ENCODE measurements around the gene TMEFF2. TPM values are rescaled to one million over a fixed set of nuclear protein-coding genes. Genes with fewer than 3 reads are reported as not detected.

TMEFF2 gene
- total and polyA plus RNA-seq, 10 donors, result not detected

DNA sequence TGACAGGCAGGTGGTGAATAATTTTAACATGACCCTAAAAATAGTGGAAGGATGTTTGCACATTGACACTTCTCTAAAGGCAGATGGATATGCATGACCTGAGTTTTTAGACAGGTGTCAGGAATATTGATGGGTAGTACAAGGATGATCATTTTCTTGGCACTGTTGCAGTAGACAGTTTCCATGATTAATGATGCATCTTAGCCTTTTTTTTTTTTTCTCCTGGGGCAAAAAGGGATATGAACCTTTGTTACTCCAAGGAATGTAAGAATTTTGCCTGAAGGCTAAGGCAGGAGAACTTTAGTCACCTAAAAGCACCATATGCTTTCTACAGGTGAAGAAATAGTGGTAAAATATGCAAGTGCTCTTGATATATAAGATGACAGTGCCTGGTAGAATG is 211.5 kb downstream of the TMEFF2 start:
- H3K27ac ChIP-seq, result no peak overlapping the region
- TF ChIP-seq, protein P1, sequence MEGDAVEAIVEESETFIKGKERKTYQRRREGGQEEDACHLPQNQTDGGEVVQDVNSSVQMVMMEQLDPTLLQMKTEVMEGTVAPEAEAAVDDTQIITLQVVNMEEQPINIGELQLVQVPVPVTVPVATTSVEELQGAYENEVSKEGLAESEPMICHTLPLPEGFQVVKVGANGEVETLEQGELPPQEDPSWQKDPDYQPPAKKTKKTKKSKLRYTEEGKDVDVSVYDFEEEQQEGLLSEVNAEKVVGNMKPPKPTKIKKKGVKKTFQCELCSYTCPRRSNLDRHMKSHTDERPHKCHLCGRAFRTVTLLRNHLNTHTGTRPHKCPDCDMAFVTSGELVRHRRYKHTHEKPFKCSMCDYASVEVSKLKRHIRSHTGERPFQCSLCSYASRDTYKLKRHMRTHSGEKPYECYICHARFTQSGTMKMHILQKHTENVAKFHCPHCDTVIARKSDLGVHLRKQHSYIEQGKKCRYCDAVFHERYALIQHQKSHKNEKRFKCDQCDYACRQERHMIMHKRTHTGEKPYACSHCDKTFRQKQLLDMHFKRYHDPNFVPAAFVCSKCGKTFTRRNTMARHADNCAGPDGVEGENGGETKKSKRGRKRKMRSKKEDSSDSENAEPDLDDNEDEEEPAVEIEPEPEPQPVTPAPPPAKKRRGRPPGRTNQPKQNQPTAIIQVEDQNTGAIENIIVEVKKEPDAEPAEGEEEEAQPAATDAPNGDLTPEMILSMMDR (IDR thresholded peaks at IDR 0.05 in 8 of 11, conservative IDR thresholded peaks at IDR 0.05 in 3 of 11), result no peak
- TF ChIP-seq POLR2A (IDR thresholded peaks at IDR 0.05) (no peak), POLR2AphosphoS5 (IDR thresholded peaks at IDR 0.05) (no peak)
- no peak for DNase-seq
- H3K36me3 ChIP-seq, result no peaks in the 10 kb centered on the region
- no peaks in the 10 kb centered on the region for H3K9me3 ChIP-seq
- H3K4me1 ChIP-seq, result no peaks in the 10 kb centered on the region
- no peaks in the 10 kb centered on the region for H3K27me3 ChIP-seq (replicated peaks in 1 of 7)
- intact Hi-C loops (cut with DNase I; ENCODE audit: low total_unique reads), result no loop called here
- no peak overlapping the region for H3K4me3 ChIP-seq

DNA sequence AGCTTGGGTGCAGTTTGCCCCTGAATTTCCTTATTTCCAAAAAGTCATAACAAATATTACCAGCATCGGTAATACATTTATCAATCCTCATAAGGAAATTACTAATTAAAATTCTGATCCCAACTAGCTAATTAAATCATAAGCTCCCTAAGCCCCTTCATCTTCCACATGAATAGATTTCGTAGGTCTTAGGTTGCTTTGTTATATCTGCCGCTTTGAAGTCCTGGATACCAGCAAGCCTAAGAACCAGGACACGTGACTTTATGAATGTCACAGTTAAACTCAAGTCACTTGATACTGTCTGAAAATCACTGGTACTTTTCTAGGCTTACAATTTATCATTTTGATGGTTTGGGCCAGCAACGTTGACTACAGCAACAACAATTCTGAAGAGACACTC is 213.0 kb downstream of the TMEFF2 start:
- H3K36me3 ChIP-seq, result no peaks in the 10 kb centered on the region

DNA sequence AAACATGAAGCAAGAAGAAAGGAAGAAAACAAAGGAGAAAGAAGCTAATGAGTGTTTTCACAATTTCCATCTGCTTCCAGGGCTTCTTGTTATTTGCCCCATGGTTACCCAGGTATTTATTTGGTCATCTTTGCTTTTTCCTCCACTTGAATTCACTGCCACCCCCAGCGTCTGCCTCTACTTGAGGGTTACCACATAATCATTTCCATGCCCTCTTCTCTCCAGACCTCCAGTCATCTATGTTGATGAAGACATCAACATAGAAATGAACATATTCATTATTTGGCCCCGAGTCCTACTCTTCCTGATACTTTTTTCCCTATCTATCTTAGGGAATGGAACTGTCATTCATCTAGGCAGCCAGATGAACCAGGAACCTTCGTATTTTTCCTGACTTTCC is 214.2 kb downstream of the TMEFF2 start:
- TF ChIP-seq POLR2AphosphoS5 (IDR thresholded peaks at IDR 0.05) (no peak), POLR2A (IDR thresholded peaks at IDR 0.05) (no peak)
- TF ChIP-seq, protein P1 (IDR thresholded peaks at IDR 0.05 in 8 of 11, conservative IDR thresholded peaks at IDR 0.05 in 3 of 11), result no peak
- intact Hi-C loops (cut with DNase I; ENCODE audit: low total_unique reads), result no loop called here
- H3K4me1 ChIP-seq, result no peaks in the 10 kb centered on the region
- WGBS, 5 donors, result 74 to 93% (median 86%) methylated on average over 3 of the region's 3 CpGs
- no peak overlapping the region for H3K27ac ChIP-seq
- H3K4me3 ChIP-seq, result no peak overlapping the region
- DNase-seq, result no peak
- no peaks in the 10 kb centered on the region for H3K36me3 ChIP-seq
- H3K27me3 ChIP-seq (replicated peaks in 1 of 7), result no peaks in the 10 kb centered on the region
- H3K9me3 ChIP-seq, result no peaks in the 10 kb centered on the region

More for the DNA sequence above, 213.0 kb downstream of the TMEFF2 start:
- H3K4me3 ChIP-seq, result no peak overlapping the region
- H3K27ac ChIP-seq, result no peak overlapping the region
- no peaks in the 10 kb centered on the region for H3K4me1 ChIP-seq
- intact Hi-C loops (cut with DNase I; ENCODE audit: low total_unique reads), result no loop called here
- TF ChIP-seq POLR2AphosphoS5 (IDR thresholded peaks at IDR 0.05) (no peak), POLR2A (IDR thresholded peaks at IDR 0.05) (no peak)
- TF ChIP-seq, protein P1 (IDR thresholded peaks at IDR 0.05 in 8 of 11, conservative IDR thresholded peaks at IDR 0.05 in 3 of 11), result no peak
- WGBS, 5 donors, result 81 to 93% (median 85%) methylated on average over 5 of the region's 5 CpGs
- no peaks in the 10 kb centered on the region for H3K9me3 ChIP-seq
- no peaks in the 10 kb centered on the region for H3K27me3 ChIP-seq (replicated peaks in 1 of 7)
- no peak for DNase-seq

DNA sequence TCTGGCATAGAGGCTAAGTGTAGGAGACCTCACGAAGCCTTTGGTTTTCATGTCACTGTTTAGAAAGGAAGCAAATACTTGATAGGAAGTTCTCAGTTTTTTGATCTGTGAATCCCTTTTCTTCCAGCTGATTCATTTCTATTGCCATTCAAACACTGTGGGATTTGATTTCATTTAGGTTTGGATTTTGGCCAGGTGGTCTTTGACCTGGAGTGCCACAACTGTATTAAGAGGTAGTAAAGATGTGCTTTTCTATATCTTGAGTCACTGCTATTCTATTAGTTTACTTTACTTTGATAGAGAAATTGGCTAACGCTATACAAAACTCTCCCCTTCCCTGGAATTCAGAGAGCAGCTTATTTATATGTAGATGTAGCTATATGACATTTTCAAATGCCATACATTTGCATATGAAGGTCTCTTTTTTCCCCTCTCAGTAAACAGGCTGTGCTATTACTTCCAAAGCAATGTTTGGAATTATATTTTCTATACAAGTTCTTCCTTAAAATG is 215.5 kb downstream of the TMEFF2 start:
- TF ChIP-seq POLR2A (IDR thresholded peaks at IDR 0.05) (no peak), POLR2AphosphoS5 (IDR thresholded peaks at IDR 0.05) (no peak)
- TF ChIP-seq, protein P1 (IDR thresholded peaks at IDR 0.05 in 8 of 11, conservative IDR thresholded peaks at IDR 0.05 in 3 of 11), result no peak
- H3K4me3 ChIP-seq, result no peak overlapping the region

More for the DNA sequence above, 215.5 kb downstream of the TMEFF2 start:
- Histone ChIP-seq H3K9me3 (no peaks in the 10 kb centered on the region), H3K4me1 (no peaks in the 10 kb centered on the region), H3K27ac (no peak overlapping the region), H3K27me3 (replicated peaks in 1 of 7) (no peaks in the 10 kb centered on the region), H3K36me3 (no peaks in the 10 kb centered on the region)
- no peak for DNase-seq
- WGBS, 5 donors, result 32 to 43% (median 42%) methylated on average over 2 of the region's 2 CpGs
- intact Hi-C loops (cut with DNase I; ENCODE audit: low total_unique reads), result no loop called here

All from spleen (tissue), 11 donors.